Measurements from ENCODE around the gene TMEM181.
"Not testable (repeated sequence)": the region's sequence is repeated elsewhere in the genome, so short reads cannot be mapped to it uniquely, and the experiment has no call there.

Gene TMEM181

DNA sequence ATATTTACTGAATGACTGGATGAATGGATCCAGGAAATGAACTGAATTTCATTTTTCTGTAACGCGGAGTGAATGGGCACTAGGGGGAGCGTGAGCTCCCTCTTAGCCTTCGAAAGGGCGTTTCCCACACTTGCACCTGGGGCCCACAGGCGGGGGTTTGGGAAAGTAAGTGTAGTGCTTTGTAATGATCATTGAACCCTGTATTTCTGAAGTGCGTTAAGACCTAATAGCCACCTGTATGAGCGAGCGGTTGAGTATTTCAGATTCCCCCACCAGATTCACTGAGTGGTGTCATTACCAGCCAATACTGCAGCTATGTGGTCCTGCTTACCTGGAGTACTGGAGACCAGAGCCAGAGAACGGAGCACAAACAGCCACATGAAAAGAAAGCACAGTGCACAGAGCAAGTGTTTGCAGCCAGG lies 100.5 kb downstream of the TMEM181 start:
- DNase-seq (ENCODE audit: low read depth), result peak; percentile 18

DNA sequence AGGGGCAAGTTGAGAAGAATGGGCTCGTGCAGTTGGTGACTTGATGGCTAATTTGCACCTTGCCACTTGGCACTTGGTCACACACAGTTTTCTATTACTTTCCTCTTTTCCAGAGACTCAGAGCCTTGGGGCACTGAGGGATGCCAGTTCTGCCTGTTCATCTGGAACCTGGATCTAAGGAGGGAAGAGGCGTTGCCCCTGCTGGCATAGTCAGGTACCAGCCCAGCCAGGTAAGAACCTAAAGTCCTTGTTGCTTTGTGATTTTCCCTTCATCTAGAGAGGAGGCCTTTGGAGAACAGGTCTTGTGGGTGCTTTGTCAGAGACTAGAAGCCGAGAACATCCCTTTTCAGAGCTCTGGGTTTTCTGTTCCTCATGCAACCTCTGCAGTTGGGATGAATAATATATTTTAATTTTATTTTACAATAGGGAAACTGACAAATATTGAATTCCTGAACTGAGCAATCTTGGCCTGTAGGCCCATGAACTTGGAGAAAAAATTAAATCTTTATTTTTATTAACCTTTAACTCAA lies 101.3 kb downstream of the TMEM181 start:
- DNase-seq (ENCODE audit: low read depth), result no peak

DNA sequence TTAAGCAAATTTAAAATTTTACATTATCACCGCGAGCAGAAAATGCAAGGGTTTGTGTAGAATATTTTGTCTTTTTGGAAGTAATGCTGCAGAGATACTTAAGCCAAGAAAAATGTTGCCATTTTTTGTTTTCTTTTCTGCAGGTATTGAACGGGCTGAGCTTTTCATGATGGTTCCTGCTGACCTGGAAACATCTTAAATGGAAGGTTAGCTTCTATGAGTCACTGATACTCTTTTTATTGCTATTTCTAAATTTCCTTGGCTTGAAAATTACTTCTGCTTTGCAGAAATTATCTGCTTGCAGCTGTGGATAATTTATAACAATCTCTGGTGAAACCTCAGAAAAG lies 102.7 kb downstream of the TMEM181 start:
- DNase-seq (ENCODE audit: low read depth), result no peak

DNA sequence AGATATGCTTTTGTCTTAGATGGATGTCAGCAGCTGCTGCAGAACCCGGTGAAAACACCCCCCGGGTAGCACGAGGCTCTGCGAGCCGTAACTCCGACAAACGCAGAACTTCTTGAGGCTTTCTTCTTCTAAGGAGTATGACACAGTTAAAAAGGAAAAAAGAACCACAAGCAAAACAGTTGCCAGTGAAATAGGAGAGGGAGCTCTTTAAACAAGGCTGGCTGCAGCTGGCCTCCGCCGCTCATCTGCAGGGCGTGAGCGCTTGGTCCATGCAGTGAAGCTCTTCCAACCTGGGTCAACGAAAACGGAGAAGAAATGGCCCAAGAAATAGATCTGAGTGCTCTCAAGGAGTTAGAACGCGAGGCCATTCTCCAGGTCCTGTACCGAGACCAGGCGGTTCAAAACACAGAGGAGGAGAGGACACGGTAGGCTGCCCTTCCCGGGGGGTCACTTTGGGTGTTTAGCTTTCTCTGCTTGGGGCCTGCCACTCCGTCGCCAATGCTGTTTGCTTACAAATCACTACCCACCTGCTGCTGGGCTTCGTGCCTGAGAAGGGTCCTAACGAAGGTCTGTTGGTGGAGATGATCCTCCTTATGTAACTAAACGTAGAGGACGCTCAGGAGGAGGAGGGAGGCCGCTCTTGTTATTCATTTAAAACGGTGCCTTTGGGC lies 103.2 kb downstream of the TMEM181 start:
- DNase-seq (ENCODE audit: low read depth), result no peak

DNA sequence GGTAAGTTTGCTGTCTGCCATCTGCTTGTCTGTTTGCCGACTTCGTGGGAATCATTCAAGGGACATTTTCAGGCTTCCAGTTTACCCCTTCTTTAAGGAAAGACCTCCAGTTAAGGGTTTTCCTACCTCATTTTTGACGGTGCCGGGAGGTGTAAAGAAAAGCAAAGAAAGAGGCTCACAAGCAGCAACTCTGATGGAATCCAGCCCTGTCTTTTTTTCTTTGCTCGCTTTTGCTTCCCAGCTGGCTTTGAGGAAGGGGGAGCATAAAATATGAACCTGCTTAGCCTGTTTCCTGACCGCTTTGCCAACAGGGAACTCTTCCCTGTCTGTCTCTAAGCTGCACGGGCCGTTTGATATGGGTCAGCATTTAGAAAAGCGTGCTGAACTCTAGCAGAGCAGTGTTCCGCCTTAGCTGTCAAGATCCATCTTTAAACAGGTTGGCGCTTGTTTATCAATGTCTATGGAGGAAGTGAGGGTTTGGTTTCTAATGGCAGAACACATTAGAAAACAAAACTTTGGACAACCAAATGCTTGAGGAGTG lies 103.8 kb downstream of the TMEM181 start:
- DNase-seq (ENCODE audit: low read depth), result no peak

DNA sequence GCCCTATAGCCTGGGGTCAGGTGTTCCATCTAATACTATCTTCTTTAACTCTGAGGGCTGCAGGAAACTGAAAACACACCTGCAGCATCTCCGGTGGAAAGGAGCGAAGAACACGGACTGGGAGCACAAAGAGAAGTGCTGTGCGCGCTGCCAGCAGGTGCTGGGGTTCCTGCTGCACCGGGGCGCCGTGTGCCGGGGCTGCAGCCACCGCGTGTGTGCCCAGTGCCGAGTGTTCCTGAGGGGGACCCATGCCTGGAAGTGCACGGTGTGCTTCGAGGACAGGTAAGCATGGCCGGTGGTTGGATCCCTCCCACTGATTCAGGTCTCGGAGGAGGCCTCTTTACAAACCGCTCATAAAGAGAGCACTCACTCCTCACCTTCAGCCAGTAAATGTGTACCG lies 105.4 kb downstream of the TMEM181 start:
- no peak for DNase-seq (ENCODE audit: low read depth)

DNA sequence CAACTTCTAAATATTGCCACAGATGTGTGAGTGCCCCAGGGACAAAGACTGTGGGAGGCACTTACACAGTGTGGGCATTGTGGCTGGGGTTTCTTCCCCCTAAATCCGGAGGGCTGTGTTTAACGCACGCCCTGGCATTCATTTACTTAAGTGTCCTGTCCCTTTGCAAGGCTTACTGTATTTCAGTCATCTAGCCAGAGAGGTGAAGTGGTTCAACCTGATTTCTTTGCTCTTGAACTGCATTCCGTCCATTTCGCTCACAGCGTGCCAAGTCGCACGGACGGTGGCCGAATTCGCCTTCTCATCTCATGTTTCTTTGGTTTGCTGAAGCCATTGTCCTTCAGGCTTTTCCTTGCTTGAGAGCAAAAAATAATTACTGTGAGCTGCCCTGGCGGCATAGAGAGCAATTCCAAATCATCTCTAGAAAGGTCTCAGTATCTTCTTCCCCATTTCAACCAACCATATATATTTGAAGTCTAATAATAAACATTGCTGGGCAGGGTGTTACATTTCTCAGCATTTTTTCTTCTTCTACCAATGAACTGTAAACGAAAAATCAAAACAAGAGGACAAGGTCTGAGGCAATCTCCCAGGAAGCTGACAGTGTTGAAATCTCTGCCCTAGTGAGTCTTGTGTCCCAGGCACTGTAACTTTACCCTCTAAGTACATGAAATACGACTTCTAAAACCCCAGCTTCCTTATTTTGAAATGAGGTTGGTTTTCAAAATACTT lies 106.9 kb downstream of the TMEM181 start:
- DNase-seq (ENCODE audit: low read depth), result no peak

DNA sequence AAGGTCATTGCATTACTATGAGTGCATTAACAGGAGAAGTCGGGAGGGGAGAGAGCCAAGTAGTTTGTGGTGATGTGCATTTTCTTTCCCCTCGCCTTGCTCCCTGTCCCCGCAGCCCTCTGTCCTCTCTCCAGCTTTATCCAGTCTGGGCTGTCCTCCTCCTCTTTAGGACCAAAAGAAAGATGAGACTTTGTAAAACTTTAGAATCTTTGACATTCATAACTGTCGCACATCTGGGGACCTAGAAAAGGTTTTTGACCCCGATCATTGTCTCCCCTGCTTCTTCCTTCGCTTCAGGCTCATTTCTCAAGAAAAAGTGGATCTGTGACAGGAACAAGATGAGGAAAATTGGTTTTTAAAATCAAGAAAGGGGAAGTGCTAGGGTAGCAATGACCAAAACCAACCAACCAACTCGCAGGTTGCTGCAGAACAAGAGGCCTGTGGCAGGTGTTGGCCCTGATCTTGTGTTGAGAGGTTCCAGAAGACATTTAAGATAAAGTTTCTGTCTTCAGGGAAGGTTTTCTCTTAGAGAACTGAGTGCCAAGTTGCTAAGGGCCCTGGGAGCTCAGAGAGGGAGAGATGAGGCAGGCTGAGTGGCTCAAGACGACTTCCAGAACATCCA lies 107.6 kb downstream of the TMEM181 start:
- no peak for DNase-seq (ENCODE audit: low read depth)

DNA sequence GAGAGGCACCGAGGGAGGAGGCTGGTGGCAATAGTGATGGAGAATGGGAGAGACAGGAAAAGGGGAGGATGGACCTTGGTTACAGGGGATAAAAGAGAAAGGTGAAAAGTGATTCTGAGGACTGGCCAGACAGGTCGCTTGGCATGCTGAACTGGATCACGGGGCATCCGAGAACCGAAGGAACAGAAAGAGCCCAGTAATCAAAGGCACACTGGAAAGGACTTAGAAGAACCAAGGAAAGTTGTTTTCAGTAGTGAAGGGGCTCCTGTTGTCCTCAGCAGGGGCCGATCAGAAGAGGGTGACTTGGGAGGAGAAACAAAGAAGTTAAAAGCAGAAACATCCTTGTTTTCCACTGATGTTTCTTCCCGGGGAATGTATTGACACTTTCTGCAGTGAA lies 108.8 kb downstream of the TMEM181 start:
- no peak for DNase-seq (ENCODE audit: low read depth)

DNA sequence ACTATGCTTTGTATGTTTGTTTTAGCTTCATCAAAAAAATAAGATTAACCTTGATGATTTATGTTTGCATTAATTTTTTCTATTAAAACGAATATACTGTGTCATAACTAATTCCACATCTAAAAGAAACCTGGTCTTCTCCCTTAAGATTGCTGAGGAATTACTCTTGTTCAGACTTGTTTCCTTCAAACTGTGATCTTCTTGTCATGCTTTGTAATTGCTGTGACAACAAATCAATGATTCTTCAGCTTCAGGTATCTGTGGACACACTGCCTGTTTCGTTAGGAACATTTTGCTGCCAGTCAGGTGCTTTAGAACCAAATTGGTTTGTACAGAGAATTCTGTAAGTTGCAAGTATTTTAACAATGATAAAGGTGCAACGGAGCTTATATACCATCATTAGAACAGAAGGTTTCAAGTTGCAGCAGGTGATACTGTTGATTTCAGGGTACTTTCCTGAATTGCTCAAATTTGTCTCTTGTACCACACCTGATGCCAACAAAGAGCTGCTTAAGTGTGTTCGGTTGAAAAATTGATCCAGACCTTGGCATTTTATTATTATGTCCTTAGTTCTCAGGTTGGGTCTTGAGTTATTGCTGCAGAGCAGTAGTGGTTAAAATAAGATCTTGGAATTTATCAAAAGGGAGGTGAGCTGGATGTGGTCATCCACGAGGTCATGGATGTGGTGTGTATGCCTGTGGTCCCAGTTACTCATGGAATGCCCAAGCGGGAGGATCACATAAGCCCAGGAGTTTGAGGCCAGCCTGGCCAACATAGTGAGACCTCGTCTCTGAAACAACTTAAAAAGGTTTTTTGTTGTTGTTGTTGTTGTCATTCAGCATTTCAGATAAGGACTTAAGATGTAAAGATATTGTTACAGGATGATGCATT lies 109.5 kb downstream of the TMEM181 start:
- no peak for DNase-seq (ENCODE audit: low read depth)

DNA sequence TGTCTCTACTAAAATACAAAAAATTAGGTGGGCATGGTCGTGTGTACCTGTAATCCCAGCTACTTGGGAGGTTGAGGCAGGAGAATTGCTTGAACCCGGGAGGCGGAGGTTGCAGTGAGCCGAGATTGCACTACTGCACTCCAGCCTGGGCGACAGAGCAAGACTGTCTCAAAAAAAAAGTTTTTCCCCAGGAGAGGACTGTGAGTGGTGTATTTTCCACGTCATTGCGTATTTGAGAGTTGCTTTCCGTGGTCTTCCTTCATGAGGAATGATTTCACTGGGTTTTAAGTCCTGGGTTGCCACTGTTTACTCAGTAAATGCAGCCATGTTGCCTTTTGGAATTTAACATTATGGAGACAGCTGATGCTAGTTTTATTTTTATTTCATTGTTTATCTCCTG lies 112.2 kb downstream of the TMEM181 start:
- DNase-seq (ENCODE audit: low read depth), result not testable (repeated sequence)

DNA sequence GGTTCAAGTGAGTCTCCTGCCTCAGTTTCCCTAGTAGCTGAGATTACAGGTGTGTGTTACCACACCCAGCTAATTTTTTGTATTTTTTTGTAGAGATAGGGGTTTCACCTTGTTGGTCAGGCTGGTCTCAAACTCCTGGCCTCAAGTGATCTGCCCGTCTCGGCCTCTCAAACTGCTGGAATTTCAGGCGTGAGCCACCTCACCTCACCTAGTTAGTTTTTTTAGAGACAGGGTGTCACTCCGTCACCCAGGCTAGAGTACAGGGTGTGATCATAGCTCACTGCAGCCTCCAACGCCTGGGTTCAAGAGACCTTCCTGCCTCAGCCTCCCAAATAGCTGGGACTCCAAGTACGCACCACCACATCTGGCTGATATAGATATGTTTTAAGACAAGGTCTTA lies 112.8 kb downstream of the TMEM181 start:
- no peak for DNase-seq (ENCODE audit: low read depth)

DNA sequence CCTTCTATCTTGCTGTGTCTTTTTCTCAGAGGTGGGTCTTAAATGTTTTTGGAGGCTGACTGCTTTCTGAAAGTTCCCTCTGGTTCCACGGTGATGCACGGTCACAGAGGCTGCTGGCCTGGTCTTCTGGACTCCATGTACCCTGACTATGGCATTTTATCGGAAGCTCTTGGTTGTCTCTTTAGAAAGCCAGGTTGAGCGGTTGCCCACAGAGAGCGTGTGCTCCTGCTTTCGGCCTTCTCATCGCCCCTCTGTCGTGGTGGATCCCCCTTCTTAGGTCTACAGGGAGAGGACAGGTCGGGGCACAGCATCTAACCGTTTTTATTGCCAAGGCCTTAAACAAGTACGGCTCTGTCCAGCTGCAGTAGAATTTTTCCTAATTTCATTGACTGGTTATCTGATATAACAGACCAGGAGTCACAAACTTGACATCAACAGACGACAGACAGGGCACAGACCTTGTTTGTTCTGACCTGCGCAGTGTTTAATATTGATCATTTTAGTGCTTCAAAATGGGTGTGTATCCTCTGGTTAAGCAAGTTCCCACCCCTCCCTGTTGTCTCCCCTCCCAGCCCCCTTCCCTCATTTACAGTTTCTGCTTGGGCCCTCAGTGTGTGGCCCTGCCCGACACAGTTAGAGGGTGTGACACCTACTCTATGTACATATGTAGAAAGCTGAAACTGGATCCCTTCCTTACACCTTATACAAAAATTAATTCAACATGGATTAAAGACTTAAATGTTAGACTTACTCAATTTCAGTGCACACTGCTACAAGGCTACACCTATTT lies 114.6 kb downstream of the TMEM181 start:
- DNase-seq (ENCODE audit: low read depth), result no peak

DNA sequence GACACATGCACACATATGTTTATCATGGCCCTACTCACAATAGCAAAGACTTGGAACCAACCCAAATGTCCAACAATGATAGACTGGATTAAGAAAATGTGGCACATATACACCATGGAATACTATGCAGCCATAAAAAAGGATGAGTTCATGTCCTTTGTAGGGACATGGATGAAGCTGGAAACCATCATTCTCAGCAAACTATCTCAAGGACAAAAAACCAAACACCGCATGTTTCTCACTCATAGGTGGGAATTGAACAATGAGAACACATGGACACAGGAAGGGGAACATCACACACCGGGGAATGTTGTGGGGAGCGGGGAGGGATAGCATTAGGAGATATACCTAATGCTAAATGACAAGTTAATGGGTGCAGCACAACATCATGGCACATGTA lies 117.2 kb downstream of the TMEM181 start:
- not testable (repeated sequence) for DNase-seq (ENCODE audit: low read depth)

DNA sequence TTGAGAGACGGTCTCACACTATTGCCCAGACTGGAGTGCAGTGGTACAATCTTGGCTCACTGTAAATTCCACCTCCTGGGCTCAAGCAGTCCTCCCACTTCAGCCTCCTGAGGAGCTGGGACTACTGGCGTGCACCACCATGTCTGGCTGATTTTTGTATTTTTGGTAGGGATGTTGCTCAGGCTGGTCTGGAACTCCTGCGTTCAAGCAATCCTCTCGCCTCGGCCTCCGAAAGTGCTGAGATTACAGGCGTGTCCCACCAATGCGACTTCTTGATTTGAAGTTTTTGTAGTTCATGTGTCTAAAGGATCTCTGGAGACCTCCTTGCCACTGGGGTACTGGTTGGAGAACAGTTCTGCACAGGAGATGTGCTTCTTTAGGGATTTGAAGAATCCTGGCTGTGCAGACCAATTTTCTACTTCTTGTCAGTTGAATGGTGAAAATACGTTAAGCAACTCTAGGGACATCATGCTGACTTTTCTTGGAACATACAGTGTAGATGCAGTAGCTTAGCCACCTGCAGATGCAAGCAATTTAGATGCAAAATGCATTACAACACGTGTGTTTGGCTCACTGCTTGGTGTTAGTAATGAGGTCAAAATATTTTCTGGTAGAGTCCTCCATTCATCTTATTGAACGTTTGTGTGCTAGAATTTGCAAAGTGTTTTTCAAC lies 118.2 kb downstream of the TMEM181 start:
- DNase-seq (ENCODE audit: low read depth), result no peak

DNA sequence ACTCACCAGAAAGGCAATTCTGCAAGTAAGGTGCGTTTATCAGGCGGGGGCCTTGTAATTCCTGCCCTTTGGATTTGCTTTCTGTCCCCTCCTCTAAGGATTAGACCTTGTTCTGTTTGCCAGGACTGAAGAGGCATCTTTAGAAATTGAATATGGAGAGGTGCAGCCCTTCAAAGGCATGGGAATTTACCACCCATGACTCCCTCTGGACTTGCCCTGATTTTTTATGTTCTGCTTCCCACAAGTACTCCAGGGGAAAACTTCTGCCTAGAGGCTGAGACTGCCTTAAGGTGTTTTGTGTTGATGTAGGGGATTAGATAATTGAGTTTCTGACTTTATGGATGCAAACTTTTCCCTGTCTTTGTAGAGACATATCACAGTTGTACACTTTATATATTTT lies 120.1 kb downstream of the TMEM181 start:
- DNase-seq (ENCODE audit: low read depth), result no peak

DNA sequence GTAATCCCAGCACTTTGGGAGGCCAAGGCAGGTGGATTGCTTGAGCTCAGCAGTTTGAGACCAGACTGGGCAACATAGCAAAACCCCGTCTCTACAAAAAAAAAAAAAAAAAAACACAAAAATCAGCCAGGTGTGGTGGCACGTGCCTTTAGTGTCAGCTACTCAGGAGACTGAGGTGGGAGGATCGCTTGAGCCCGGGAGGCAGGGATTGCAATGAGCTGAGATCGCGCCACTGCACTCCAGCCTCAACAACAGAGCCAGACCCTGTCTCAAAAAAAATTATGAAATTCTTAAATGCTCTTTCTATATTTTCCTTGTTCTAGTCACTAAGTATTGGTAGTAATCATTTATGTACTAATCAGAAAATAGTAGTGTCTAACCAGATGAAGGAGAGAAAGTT lies 120.6 kb downstream of the TMEM181 start:
- DNase-seq (ENCODE audit: low read depth), result no peak

DNA sequence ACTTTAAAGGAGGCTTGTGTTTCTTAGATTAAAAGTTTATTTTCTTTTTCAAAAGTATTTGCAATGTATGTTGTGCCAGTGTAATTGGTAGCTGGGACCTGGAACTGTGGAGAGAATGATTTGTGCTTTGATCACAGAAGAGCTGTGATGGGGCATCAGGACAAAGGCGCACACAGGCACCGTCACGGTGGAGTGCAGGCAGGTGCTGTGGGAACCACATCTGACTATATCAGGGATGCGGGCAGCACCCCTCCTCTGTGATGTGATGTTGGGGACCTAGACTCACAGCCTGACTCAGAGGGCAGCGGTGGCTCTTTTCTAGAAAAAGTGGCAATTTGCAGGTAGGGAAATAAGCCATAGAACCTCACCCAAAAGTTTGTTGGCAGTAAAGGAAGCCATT lies 124.4 kb downstream of the TMEM181 start:
- no peak for DNase-seq (ENCODE audit: low read depth)

DNA sequence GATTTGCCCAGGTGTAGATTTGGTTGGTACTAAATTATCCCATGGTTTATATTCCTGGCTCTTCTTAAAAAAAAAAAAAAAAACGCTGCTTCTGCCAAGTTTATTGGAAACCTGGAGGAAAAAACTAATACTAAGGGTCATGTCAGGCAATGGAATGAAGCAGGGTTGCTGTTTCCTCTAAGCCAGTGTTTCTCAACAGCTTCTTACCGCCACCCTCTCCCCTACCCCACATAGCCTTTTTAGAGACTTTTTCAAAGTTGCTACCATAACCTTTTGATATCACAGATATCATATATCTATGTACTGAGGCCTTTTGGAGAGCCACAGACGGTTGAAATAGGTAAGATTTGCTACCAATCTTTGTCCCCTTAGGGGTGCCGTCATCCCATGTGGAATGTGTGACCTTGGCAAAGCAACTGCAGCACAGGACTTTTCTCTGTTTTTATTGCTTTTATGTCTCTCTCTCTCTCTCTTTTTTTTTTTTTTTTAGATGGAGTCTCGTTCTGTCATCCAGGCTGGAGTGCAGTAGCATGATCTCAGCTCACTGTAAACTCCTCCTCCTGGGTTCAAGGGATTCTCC lies 124.9 kb downstream of the TMEM181 start:
- DNase-seq (ENCODE audit: low read depth), result no peak

Data from T-helper 22 cell (primary cell).